RWPE1 (cell line): ENCODE data around the gene PTRH1.

Source experiments
- CTCF ChIA-PET: fragments of 350-600 bp; sonication (Branson Sonifier 250); formaldehyde crosslinking; extraction: SDS; loops from one replicate; lab custom pipeline; 2021; lab: Yijun Ruan, JAX
- POLR2A ChIA-PET: fragments of 400-600 bp; formaldehyde crosslinking; extraction: SDS; loops from one replicate; lab custom pipeline; 2020; ENCODE audit warnings: antibody characterized with exemption; ENCODE audit not compliant: low non-redundant PET; lab: Yijun Ruan, JAX
- DNase-seq: peaks from one replicate; pipeline ENCODE4 v3.0.0; 2012; ENCODE audit warnings: low spot score
- H3K27ac ChIP-seq: fragments of 450-650 bp; 2 replicates; pipeline ENCODE4 v1.5.1; 2017
- CTCF ChIP-seq: fragments of 450-650 bp; conservative IDR thresholded peaks from 2 replicates; pipeline ENCODE4 v1.5.1; 2017; ENCODE audit warnings: low read depth, mild to moderate bottlenecking

PTRH1 gene

GRCh38 chr9:127734747-127735529, 19.5 kb upstream of the PTRH1 start, which contains the start of gene TOR2A:
TSS of gene TOR2A (minus strand) at chr9:127735294. CDS start at chr9:127735270, 24 bp downstream.
- POLR2A ChIA-PET, result interaction anchor here (0.7 to 1.5 kb wide), 8 partner anchors 23 to 146 kb away, joined by 3 to 8 read pairs (median 4); partner anchors contain the start of gene CDK9
- CTCF ChIA-PET, result interaction anchor here (0.5 to 2.3 kb wide), 56 partner anchors 8 to 424 kb away, joined by 3 to 30 read pairs (median 4); partner anchors contain the start of genes CDK9, CFAP157, PTRH1 and SH2D3C
- peak; percentile 98 for TF ChIP-seq CTCF
- H3K27ac ChIP-seq, result peak within 1 kb of the TSS; percentile 98
- peak; percentile 99 for DNase-seq

- peak; percentile 85 for TF ChIP-seq CTCF
- no peak for DNase-seq
- ChIA-PET CTCF (interaction anchor here (0.5 to 2.3 kb wide), 45 partner anchors 9 to 244 kb away, joined by 3 to 30 read pairs (median 5); partner anchors contain the start of genes CDK9, CFAP157, PTRH1 and SH2D3C), POLR2A (interaction anchor here (0.7 to 1.5 kb wide), 6 partner anchors 23 to 146 kb away, joined by 3 to 7 read pairs (median 4); no protein-coding TSS in a partner anchor)
- peak overlapping the region; percentile 89 for H3K27ac ChIP-seq
Observed at GRCh38 chr9:127734247-127734746, 18.8 kb upstream of the PTRH1 start.

GRCh38 chr9:127733614-127734013, 18.2 kb upstream of the PTRH1 start:
- CTCF ChIA-PET, result interaction anchor here (0.7 to 2.3 kb wide), 8 partner anchors 11 to 178 kb away, joined by 3 to 30 read pairs (median 12); partner anchors contain the start of genes CDK9, PTRH1 and TTC16
- peak overlapping the region; percentile 89 for H3K27ac ChIP-seq
- DNase-seq, result no peak
- TF ChIP-seq CTCF, result no peak
- POLR2A ChIA-PET, result no interaction called here

GRCh38 chr9:127732444-127732843, 17.0 kb upstream of the PTRH1 start:
- CTCF ChIA-PET, result interaction anchor here (0.5 kb wide), 2 partner anchors 73 to 86 kb away, joined by 3 to 8 read pairs; no protein-coding TSS in a partner anchor

GRCh38 chr9:127731938-127732337, 16.5 kb upstream of the PTRH1 start:
- ChIA-PET CTCF (interaction anchor here (0.5 to 1.1 kb wide), 2 partner anchors 73 to 189 kb away, joined by 3 to 4 read pairs; no protein-coding TSS in a partner anchor), POLR2A (no interaction called here)
- no peak for DNase-seq
- H3K27ac ChIP-seq, result peak overlapping the region; percentile 89
- no peak for TF ChIP-seq CTCF

More at GRCh38 chr9:127732444-127732843, 17.0 kb upstream of the PTRH1 start:
- DNase-seq, result no peak
- H3K27ac ChIP-seq, result peak overlapping the region; percentile 89
- no peak for TF ChIP-seq CTCF
- POLR2A ChIA-PET, result no interaction called here
